PC-9 (cell line): ENCODE results near the gene CTIF. TPM values are rescaled to one million over a fixed set of nuclear protein-coding genes. Genes with fewer than 3 reads are reported as not detected.

Experiments
- BruUV-seq: library from RNA; stranded (reverse); fragments of 400-500 nt; replicated peaks from 2 replicates; lab custom pipeline; 2021; lab: Mats Ljungman, UMichigan
- CTCF ChIA-PET: fragments of 300-600 bp; sonication (Branson Sonifier 250); formaldehyde crosslinking; loops from one replicate; lab custom pipeline; 2022; ENCODE audit warnings: antibody characterized with exemption; lab: Charles Lee
- POLR2A ChIA-PET: fragments of 300-600 bp; sonication (Branson Sonifier 250); formaldehyde crosslinking; loops from one replicate; lab custom pipeline; 2022; ENCODE audit warnings: antibody characterized with exemption; ENCODE audit not compliant: unreplicated experiment; lab: Charles Lee
- DNase-seq, 2 experiments: peaks; one replicate each; pipeline versions ENCODE4 v3.0.0 to v3.0.0-alpha.2; 2015 to 2022; ENCODE audit warnings: mixed read lengths in 1 of 2
- H2AFZ ChIP-seq: fragments of 200-600 bp; sonication (generic); 2 replicates; pipeline ENCODE4 v1.8.1; 2017; ENCODE audit warnings: antibody characterized with exemption
- H3F3A ChIP-seq: fragments of 200-600 bp; sonication (generic); 2 replicates; pipeline ENCODE4 v1.8.1; 2017; ENCODE audit warnings: antibody characterized with exemption, mild to moderate bottlenecking, low read depth; ENCODE audit not compliant: insufficient read depth
- H3K27ac ChIP-seq: fragments of 200-600 bp; sonication (generic); 2 replicates; pipeline ENCODE4 v1.6.1; 2016; ENCODE audit warnings: mixed run types
- H3K27me3 ChIP-seq: fragments of 200-600 bp; sonication (generic); 2 replicates; pipeline ENCODE4 v1.6.1; 2016; ENCODE audit warnings: low read depth, mixed run types; ENCODE audit not compliant: insufficient read depth
- H3K36me3 ChIP-seq: fragments of 200-600 bp; sonication (generic); 2 replicates; pipeline ENCODE4 v1.6.1; 2016; ENCODE audit warnings: low read depth, mixed run types
- H3K4me1 ChIP-seq: fragments of 200-600 bp; sonication (generic); replicated peaks from 2 replicates; pipeline ENCODE4 v1.6.1; 2016; ENCODE audit warnings: mixed run types; ENCODE audit not compliant: insufficient read depth
- H3K4me2 ChIP-seq: fragments of 200-600 bp; sonication (generic); 2 replicates; pipeline ENCODE4 v1.6.1; 2017; ENCODE audit warnings: mixed run types
- H3K4me3 ChIP-seq: fragments of 200-600 bp; sonication (generic); 2 replicates; pipeline ENCODE4 v1.6.1; 2016; ENCODE audit warnings: mixed run types
- H3K79me2 ChIP-seq: fragments of 200-600 bp; sonication (generic); 2 replicates; pipeline ENCODE4 v1.6.1; 2017; ENCODE audit warnings: low read depth, mixed run types
- H3K9me2 ChIP-seq: fragments of 200-600 bp; sonication (generic); 2 replicates; pipeline ENCODE4 v1.8.1; 2017; ENCODE audit warnings: mild to moderate bottlenecking; ENCODE audit not compliant: insufficient read depth
- H3K9me3 ChIP-seq: fragments of 200-600 bp; sonication (generic); 2 replicates; pipeline ENCODE4 v1.8.1; 2016; ENCODE audit warnings: low read depth; ENCODE audit not compliant: insufficient read depth
- H4K20me1 ChIP-seq: fragments of 200-600 bp; sonication (generic); 2 replicates; pipeline ENCODE4 v1.8.1; 2017; ENCODE audit not compliant: insufficient read depth
- EZH2 ChIP-seq: fragments of 200-600 bp; sonication (generic); IDR thresholded peaks from 2 replicates; pipeline ENCODE4 v1.8.0; 2017; ENCODE audit warnings: antibody characterized with exemption, low read depth
- intact Hi-C: fragments of 100-400 bp; cut with micrococcal nuclease; formaldehyde crosslinking; loops from one replicate; pipeline ENCODE4 v1.10.0; 2022; ENCODE audit not compliant: unreplicated experiment
- total RNA-seq: library from RNA; stranded (reverse); gene quantifications from 2 replicates; pipeline ENCODE4 v1.2.3, GENCODE V29; 2021
- TF ChIP-seq, protein P1 (sequence below): fragments of 200-600 bp; sonication (generic); conservative IDR thresholded peaks from 2 replicates; pipeline ENCODE4 v1.6.1; 2017; ENCODE audit warnings: mixed run types, antibody characterized with exemption, mild to moderate bottlenecking, moderate library complexity

CTIF gene
- total RNA-seq, 1 experiment from 2014 or later = 26.2 TPM

DNA sequence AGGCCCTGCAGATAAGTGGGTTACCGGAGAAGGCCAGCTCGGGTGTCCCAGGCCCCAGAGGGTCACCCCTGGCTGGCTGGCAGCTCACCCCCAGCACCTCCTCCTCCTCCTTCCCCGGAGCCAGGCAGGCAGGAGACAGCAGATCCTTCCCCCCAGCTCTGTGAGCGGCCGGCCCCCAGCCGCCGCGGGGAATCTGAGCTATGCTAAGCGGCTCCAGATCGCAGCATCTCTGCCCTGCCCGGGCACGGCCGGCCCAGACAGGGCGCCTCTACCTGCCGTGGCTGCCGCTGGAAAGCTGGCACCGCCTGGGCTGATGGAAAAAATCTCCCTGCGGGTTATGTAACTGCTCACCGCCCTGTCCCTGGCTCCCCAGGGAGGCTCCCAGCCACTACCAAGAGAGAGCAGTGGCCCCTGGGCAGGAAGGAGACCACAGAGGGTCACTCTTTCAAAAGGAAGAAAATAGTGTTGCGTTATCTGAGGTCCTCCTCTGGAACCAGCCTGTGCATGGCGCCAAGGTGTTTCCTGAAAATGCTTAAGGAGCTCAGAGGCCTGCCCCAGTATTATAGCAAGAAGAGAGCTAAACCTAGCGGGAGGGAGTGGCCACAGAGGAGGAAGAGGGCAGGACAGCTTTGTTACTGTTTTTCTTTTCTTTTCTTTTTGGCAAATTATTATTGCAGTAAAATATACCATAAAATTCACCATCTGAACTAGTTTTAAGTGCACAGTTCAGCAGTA is 233.0 kb downstream of the CTIF start:
- ChIA-PET CTCF (no interaction called here), POLR2A (interaction anchor here (0.5 to 0.6 kb wide), 2 partner anchors 226 to 659 kb away, joined by 3 to 6 read pairs; no protein-coding TSS in a partner anchor)
- Histone ChIP-seq H3K9me3 (no peaks in the 10 kb centered on the region), H3K4me2 (no peak overlapping the region), H3F3A (no peaks in the 10 kb centered on the region), H3K36me3 (no peaks in the 10 kb centered on the region), H3K27me3 (no peaks in the 10 kb centered on the region), H3K79me2 (no peaks in the 10 kb centered on the region), H4K20me1 (no peaks in the 10 kb centered on the region), H3K4me1 (no peaks in the 10 kb centered on the region), H2AFZ (no peak overlapping the region), H3K9me2 (no peaks in the 10 kb centered on the region), H3K27ac (no peak overlapping the region), H3K4me3 (no peak overlapping the region)
- no peak for DNase-seq
- no TSS peak for BruUV-seq
- intact Hi-C loops = no loop called here
- TF ChIP-seq, protein P1, sequence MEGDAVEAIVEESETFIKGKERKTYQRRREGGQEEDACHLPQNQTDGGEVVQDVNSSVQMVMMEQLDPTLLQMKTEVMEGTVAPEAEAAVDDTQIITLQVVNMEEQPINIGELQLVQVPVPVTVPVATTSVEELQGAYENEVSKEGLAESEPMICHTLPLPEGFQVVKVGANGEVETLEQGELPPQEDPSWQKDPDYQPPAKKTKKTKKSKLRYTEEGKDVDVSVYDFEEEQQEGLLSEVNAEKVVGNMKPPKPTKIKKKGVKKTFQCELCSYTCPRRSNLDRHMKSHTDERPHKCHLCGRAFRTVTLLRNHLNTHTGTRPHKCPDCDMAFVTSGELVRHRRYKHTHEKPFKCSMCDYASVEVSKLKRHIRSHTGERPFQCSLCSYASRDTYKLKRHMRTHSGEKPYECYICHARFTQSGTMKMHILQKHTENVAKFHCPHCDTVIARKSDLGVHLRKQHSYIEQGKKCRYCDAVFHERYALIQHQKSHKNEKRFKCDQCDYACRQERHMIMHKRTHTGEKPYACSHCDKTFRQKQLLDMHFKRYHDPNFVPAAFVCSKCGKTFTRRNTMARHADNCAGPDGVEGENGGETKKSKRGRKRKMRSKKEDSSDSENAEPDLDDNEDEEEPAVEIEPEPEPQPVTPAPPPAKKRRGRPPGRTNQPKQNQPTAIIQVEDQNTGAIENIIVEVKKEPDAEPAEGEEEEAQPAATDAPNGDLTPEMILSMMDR = no peak
- no peak for TF ChIP-seq EZH2

DNA sequence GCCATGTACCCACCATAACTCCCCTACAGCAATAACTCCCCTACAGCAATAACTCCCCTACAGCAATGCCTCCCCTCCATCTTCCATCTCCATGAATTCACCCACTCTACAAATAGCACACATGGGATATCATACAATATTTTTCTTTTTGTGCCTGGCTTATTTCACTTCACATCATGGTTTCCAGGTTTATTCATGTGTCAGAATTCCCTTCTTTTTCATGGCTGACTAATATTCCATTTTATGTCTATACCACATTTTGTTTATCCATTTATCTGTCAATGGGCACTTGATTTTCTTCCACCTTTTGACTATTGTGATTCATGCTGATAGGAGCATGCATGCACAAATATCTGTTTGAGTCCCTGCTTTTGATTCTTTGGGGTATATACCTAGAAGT is 233.6 kb downstream of the CTIF start:
- Histone ChIP-seq H3K79me2 (no peaks in the 10 kb centered on the region), H3K4me2 (no peak overlapping the region), H4K20me1 (no peaks in the 10 kb centered on the region), H3K36me3 (no peaks in the 10 kb centered on the region), H3K27me3 (no peaks in the 10 kb centered on the region), H3K4me1 (no peaks in the 10 kb centered on the region), H3F3A (0 out of 2 replicates have a peak, but pooled peaks cover 3% of the 10 kb centered on the region), H3K9me3 (no peaks in the 10 kb centered on the region), H3K4me3 (no peak overlapping the region), H3K27ac (no peak overlapping the region), H3K9me2 (no peaks in the 10 kb centered on the region), H2AFZ (no peak overlapping the region)
- CTCF ChIA-PET = no interaction called here
- BruUV-seq = no TSS peak
- DNase-seq = no peak
- POLR2A ChIA-PET = interaction anchor here (0.5 kb wide), 1 partner anchor 659 kb away, joined by 6 read pairs; no protein-coding TSS in a partner anchor
- TF ChIP-seq, protein P1 = no peak
- no peak for TF ChIP-seq EZH2
- intact Hi-C loops = no loop called here

DNA sequence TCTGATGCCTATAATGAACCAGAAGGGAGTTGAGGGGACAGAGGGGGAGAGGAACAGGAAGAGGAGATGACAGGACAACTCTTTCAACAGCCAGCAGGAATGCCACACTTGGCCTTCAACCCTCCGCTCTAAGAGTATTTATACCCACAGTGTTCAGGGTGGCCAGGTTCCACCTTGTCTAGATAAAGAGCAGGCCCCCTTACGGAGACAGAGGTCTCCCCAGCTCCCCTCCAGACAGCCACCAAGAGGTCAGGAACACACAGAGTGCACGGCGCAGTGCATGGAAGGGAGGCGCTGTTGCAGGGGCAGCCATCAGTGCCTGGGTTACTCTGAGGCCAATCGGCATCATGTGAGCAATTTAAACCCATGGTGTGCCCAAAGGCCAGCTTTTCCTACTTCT is 235.0 kb downstream of the CTIF start:
- Histone ChIP-seq H3K4me2 (no peak overlapping the region), H3K4me1 (no peaks in the 10 kb centered on the region), H3K4me3 (no peak overlapping the region), H3K27me3 (no peaks in the 10 kb centered on the region), H3K36me3 (no peaks in the 10 kb centered on the region), H3F3A (0 out of 2 replicates have a peak, but pooled peaks cover 3% of the 10 kb centered on the region), H4K20me1 (no peaks in the 10 kb centered on the region), H2AFZ (no peak overlapping the region), H3K27ac (no peak overlapping the region), H3K79me2 (no peaks in the 10 kb centered on the region), H3K9me2 (no peaks in the 10 kb centered on the region), H3K9me3 (no peaks in the 10 kb centered on the region)
- ChIA-PET POLR2A (no interaction called here), CTCF (no interaction called here)
- TF ChIP-seq, protein P1 = no peak
- no peak for TF ChIP-seq EZH2
- intact Hi-C loops = no loop called here
- no peak for DNase-seq
- BruUV-seq = no TSS peak
